Measurements from ENCODE around the gene LRWD1. TPM values are rescaled to one million over a fixed set of nuclear protein-coding genes. Genes with fewer than 3 reads are reported as not detected.
"Not testable (repeated sequence)": the region's sequence is repeated elsewhere in the genome, so short reads cannot be mapped to it uniquely, and the experiment has no call there.

The LRWD1 gene
- total and polyA plus RNA-seq, 12 donors = 7.3 to 48.9 (median 24.4) TPM

- intact Hi-C loops (cut with DNase I); H3K36me3 ChIP-seq (replicated peaks in 1 of 2); H3K4me1 ChIP-seq (replicated peaks in 1 of 2); H3K27ac ChIP-seq; H3K9me3 ChIP-seq (replicated peaks in 1 of 3); H3K27me3 ChIP-seq; H3K4me3 ChIP-seq: not testable (repeated sequence)
- WGBS, 4 donors = 18 to 38% (median 27%) methylated on average over 2 to 3 of the region's 15 CpGs; no CpG with 5 or more reads in 1 of the 4 donors
- peak in 1 of 7 donors; percentile 11 for DNase-seq
Measured at GRCh38 chr7:102514881-102515721, 50.3 kb downstream of the LRWD1 start.

GRCh38 chr7:102515889-102516288, 51.1 kb downstream of the LRWD1 start:
- DNase-seq; H3K27ac ChIP-seq; H3K36me3 ChIP-seq (replicated peaks in 1 of 2); H3K4me1 ChIP-seq (replicated peaks in 1 of 2); H3K27me3 ChIP-seq; H3K4me3 ChIP-seq; intact Hi-C loops (cut with DNase I); H3K9me3 ChIP-seq (replicated peaks in 1 of 3): not testable (repeated sequence)
- WGBS, 4 donors = no CpG with 5 or more reads among the region's 3 CpGs

- WGBS, 4 donors = no CpG with 5 or more reads among the region's 10 CpGs
- H3K36me3 ChIP-seq (replicated peaks in 1 of 2); intact Hi-C loops (cut with DNase I): not testable (repeated sequence)
Measured at GRCh38 chr7:102516951-102517350, 52.2 kb downstream of the LRWD1 start.

GRCh38 chr7:102517550-102518147, 52.9 kb downstream of the LRWD1 start, which contains the start of gene RASA4B:
Gene RASA4B (minus strand): TSS chr7:102517777. CDS start chr7:102517710, 67 bp downstream.
- H3K27me3 ChIP-seq; H3K27ac ChIP-seq; H3K4me3 ChIP-seq; H3K9me3 ChIP-seq (replicated peaks in 1 of 3); H3K4me1 ChIP-seq (replicated peaks in 1 of 2); intact Hi-C loops (cut with DNase I); H3K36me3 ChIP-seq (replicated peaks in 1 of 2): not testable (repeated sequence)
- WGBS, 4 donors = 0% methylated on average over 12 to 17 of the region's 61 CpGs; no CpG with 5 or more reads in 2 of the 4 donors
- DNase-seq = peak in 2 of 7 donors; percentile 9 to 27

More at GRCh38 chr7:102516951-102517350, 52.2 kb downstream of the LRWD1 start:
- not testable (repeated sequence) for H3K27ac ChIP-seq; H3K4me1 ChIP-seq (replicated peaks in 1 of 2); H3K4me3 ChIP-seq; DNase-seq; H3K27me3 ChIP-seq; H3K9me3 ChIP-seq (replicated peaks in 1 of 3)

- H3K27ac ChIP-seq; H3K4me3 ChIP-seq; H3K9me3 ChIP-seq (replicated peaks in 1 of 3); H3K4me1 ChIP-seq (replicated peaks in 1 of 2); H3K36me3 ChIP-seq (replicated peaks in 1 of 2); H3K27me3 ChIP-seq; DNase-seq; intact Hi-C loops (cut with DNase I): not testable (repeated sequence)
- WGBS, 4 donors = 67 to 89% (median 86%) methylated on average over 3 to 4 of the region's 5 CpGs; no CpG with 5 or more reads in 1 of the 4 donors
Measured at GRCh38 chr7:102520797-102521196, 56.0 kb downstream of the LRWD1 start.

Small RNAs within 50 kb of the gene (microRNA-seq; reads per million reads assigned to microRNA genes)
- 0.45 to 11.9 (median 0.76) reads per million in 3 donors for gene MIR4467
- gene MIR5090 = 5.7 to 8.9 (median 6.0) reads per million in 3 donors

Other genes starting within 250 kb of the LRWD1 start
- 10 to 100 TPM in 1 of 9 donors, 1 to 10 TPM in 7, under 1 TPM in 1; 0.55 to 22.8 (median 5.3) TPM for gene SH2B2, start 178.1 kb upstream of the LRWD1 start, total RNA-seq
- gene SH2B2, start 178.1 kb upstream of the LRWD1 start, polyA plus RNA-seq = 1 to 10 TPM in 2 of 3 donors, under 1 TPM in 1; 0.90 to 8.4 (median 4.7) TPM
- under 1 TPM in 1 of 9 donors, not detected in 8; 0.11 TPM for gene SPDYE6, start 108.5 kb upstream of the LRWD1 start, total RNA-seq
- gene SPDYE6, start 108.5 kb upstream of the LRWD1 start, polyA plus RNA-seq = not detected
- 10 to 100 TPM; 19.4 to 54.7 (median 30.6) TPM for gene PRKRIP1, start 68.6 kb upstream of the LRWD1 start, total RNA-seq
- 100 to 1,000 TPM in 1 of 3 donors, 10 to 100 TPM in 2; 27.7 to 114 (median 65.9) TPM for gene PRKRIP1, start 68.6 kb upstream of the LRWD1 start, polyA plus RNA-seq
- 100 to 1,000 TPM in 1 of 9 donors, 10 to 100 TPM in 7, 1 to 10 TPM in 1; 6.9 to 110 (median 41.1) TPM for gene ORAI2, start 31.4 kb upstream of the LRWD1 start, total RNA-seq
- 10 to 100 TPM in 1 of 3 donors, 1 to 10 TPM in 2; 7.0 to 12.7 (median 7.0) TPM for gene ORAI2, start 31.4 kb upstream of the LRWD1 start, polyA plus RNA-seq
- gene ALKBH4, start 121 bp upstream of the LRWD1 start, total RNA-seq = 10 to 100 TPM; 12.1 to 37.4 (median 12.8) TPM
- gene ALKBH4, start 121 bp upstream of the LRWD1 start, polyA plus RNA-seq = 1 to 10 TPM; 6.0 to 9.2 (median 9.1) TPM
- 10 to 100 TPM; 15.0 to 79.4 (median 54.2) TPM for gene POLR2J, start 13.9 kb downstream of the LRWD1 start, total RNA-seq
- 100 to 1,000 TPM in 2 of 3 donors, 10 to 100 TPM in 1; 75.8 to 295 (median 172) TPM for gene POLR2J, start 13.9 kb downstream of the LRWD1 start, polyA plus RNA-seq
- 10 to 100 TPM; 12.1 to 40.5 (median 22.9) TPM for gene RASA4B, start 52.8 kb downstream of the LRWD1 start, total RNA-seq
- 100 to 1,000 TPM in 1 of 3 donors, 10 to 100 TPM in 1, 1 to 10 TPM in 1; 1.9 to 150 (median 66.8) TPM for gene RASA4B, start 52.8 kb downstream of the LRWD1 start, polyA plus RNA-seq
- 10 to 100 TPM in 1 of 9 donors, 1 to 10 TPM in 6, under 1 TPM in 2; 0.41 to 13.9 (median 5.3) TPM for gene UPK3BL2, start 78.7 kb downstream of the LRWD1 start, total RNA-seq
- 10 to 100 TPM in 2 of 3 donors, 1 to 10 TPM in 1; 2.4 to 62.9 (median 17.8) TPM for gene UPK3BL2, start 78.7 kb downstream of the LRWD1 start, polyA plus RNA-seq
- gene SPDYE2, start 86.2 kb downstream of the LRWD1 start, total RNA-seq = under 1 TPM in 2 of 9 donors, not detected in 7; 0.15 to 0.29 TPM
- under 1 TPM in 1 of 3 donors, not detected in 2; 0.17 TPM for gene SPDYE2, start 86.2 kb downstream of the LRWD1 start, polyA plus RNA-seq
- 10 to 100 TPM in 8 of 9 donors, 1 to 10 TPM in 1; 2.0 to 37.4 (median 18.4) TPM for gene POLR2J3, start 107.6 kb downstream of the LRWD1 start, total RNA-seq
- 100 to 1,000 TPM in 2 of 3 donors, 10 to 100 TPM in 1; 47.0 to 221 (median 106) TPM for gene POLR2J3, start 107.6 kb downstream of the LRWD1 start, polyA plus RNA-seq
- 100 to 1,000 TPM in 1 of 9 donors, 10 to 100 TPM in 8; 18.3 to 118 (median 51.2) TPM for gene RASA4, start 151.8 kb downstream of the LRWD1 start, total RNA-seq
- gene RASA4, start 151.8 kb downstream of the LRWD1 start, polyA plus RNA-seq = 100 to 1,000 TPM in 2 of 3 donors, 1 to 10 TPM in 1; 8.3 to 197 (median 115) TPM
- gene UPK3BL1, start 177.8 kb downstream of the LRWD1 start, total RNA-seq = 10 to 100 TPM in 7 of 9 donors, 1 to 10 TPM in 2; 3.4 to 27.7 (median 14.1) TPM
- gene UPK3BL1, start 177.8 kb downstream of the LRWD1 start, polyA plus RNA-seq = 100 to 1,000 TPM in 2 of 3 donors, 10 to 100 TPM in 1; 11.3 to 137 (median 132) TPM
- not detected for gene SPDYE2B, start 185.3 kb downstream of the LRWD1 start, total RNA-seq
- gene SPDYE2B, start 185.3 kb downstream of the LRWD1 start, polyA plus RNA-seq = not detected
- 1 to 10 TPM in 7 of 9 donors, under 1 TPM in 1, not detected in 1; 0.55 to 8.6 (median 3.0) TPM for gene POLR2J2, start 206.7 kb downstream of the LRWD1 start, total RNA-seq
- gene POLR2J2, start 206.7 kb downstream of the LRWD1 start, polyA plus RNA-seq = 1 to 10 TPM; 3.9 to 4.1 (median 4.1) TPM